Measurements from ENCODE around the gene TACC3.

GRCh38 chr4:1703867-1704266, 17.5 kb upstream of the TACC3 start:
- no peak for TF ChIP-seq CTCF (conservative IDR thresholded peaks at IDR 0.05 in 1 of 2, IDR thresholded peaks at IDR 0.05 in 1 of 2; ENCODE audit: low read depth in 1 of 2, low read length in 2 of 2)
- no peak for TF ChIP-seq EZH2 (IDR thresholded peaks at IDR 0.05; ENCODE audit: low read length, missing control alignments)

Data from fibroblast of lung (primary cell).